ENCODE data around the gene FIBCD1.

- no peak for TF ChIP-seq CTCF (IDR thresholded peaks at IDR 0.05; ENCODE audit: low read length)
- no peak for TF ChIP-seq EZH2 (IDR thresholded peaks at IDR 0.05; ENCODE audit: borderline replicate concordance, low read length)
Observed at GRCh38 chr9:130985029-130985428, 46.0 kb upstream of the FIBCD1 start.
